Glomerular endothelial cell (primary cell): ENCODE results near the gene GATM. TPM values are rescaled to one million over a fixed set of nuclear protein-coding genes. Genes with fewer than 3 reads are reported as not detected.
"Not testable (repeated sequence)": the region's sequence is repeated elsewhere in the genome, so short reads cannot be mapped to it uniquely, and the experiment has no call there.

Experiments
- DNase-seq: peaks from one replicate; pipeline ENCODE4 v3.0.0-alpha.2; 2011; ENCODE audit warnings: low read depth, low spot score; ENCODE audit errors: extremely low read depth
- total RNA-seq: library from RNA; depleted of rRNA; stranded (reverse); fragments of >200 nt; gene quantifications from 2 replicates; pipeline ENCODE4 v1.2.3, GENCODE V29; 2015

The GATM gene
- total RNA-seq, 1 donor from 2014 or later = not detected

- DNase-seq = no peak
Measured at GRCh38 chr15:45314960-45315359, 63.4 kb downstream of the GATM start.

GRCh38 chr15:45314117-45314516 is 64.2 kb downstream of the GATM start:
- not testable (repeated sequence) for DNase-seq

Other genes starting within 250 kb of the GATM start
- gene DUOXA1, start 248.7 kb downstream of the GATM start, total RNA-seq = not detected in 2 replicates
- not detected in 2 replicates for gene DUOX1, start 248.6 kb downstream of the GATM start, total RNA-seq
- 1.9 and 2.8 TPM in 2 replicates for gene SHF, start 190.6 kb downstream of the GATM start, total RNA-seq
- gene SLC28A2, start 126.3 kb downstream of the GATM start, total RNA-seq = not detected in 2 replicates
- 9.1 and 10.6 TPM in 2 replicates for gene SLC30A4, start 144.2 kb upstream of the GATM start, total RNA-seq
- gene BLOC1S6, start 208.8 kb upstream of the GATM start, total RNA-seq = 45.6 and 47.2 TPM in 2 replicates